Sigmoid colon (tissue), 4 donors: Measurements from ENCODE around the gene DDX5.

ENCODE experiments used
- CTCF ChIP-seq, 4 experiments: fragments of 450-650 bp in 3 of 4; fragments of 200-600 bp in 1 of 4; IDR thresholded peaks; one replicate each; pipeline ENCODE4 v1.5.1; 2016 to 2019; ENCODE audit warnings: antibody characterized with exemption in 4 of 4, mild to moderate bottlenecking in 3 of 4, moderate library complexity in 2 of 4
- POLR2AphosphoS5 ChIP-seq, 4 donors: sonication (generic); formaldehyde crosslinking; IDR thresholded peaks; one replicate each; pipeline ENCODE4 v1.6.1; 2017; ENCODE audit warnings: antibody characterized with exemption in 4 of 4

GRCh38 chr17:64520359-64520758 is 14.3 kb upstream of the DDX5 start:
- TF ChIP-seq CTCF (IDR thresholded peaks at IDR 0.05) (no peak), POLR2AphosphoS5 (IDR thresholded peaks at IDR 0.05) (no peak)
